ENCODE data around the gene PDZD8.

PDZD8 gene

DNA sequence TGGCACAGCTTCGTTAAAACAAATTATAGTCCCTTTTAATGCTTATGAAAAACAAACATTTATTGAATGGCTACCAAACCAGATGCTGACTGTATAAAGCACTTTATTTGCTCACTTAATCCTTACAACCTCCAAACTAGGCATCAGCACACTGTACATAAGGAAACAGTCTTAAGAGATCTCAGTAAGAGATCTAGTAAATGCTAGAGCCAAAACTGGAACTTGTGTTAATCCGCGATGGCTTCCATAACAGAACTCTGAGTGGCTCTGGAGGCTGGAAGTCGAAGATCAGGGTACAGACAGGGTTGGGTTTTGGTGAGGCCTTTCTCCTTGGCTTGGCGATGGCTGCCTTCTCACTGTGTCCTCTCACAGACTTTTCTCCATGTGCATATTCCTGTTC, 27.0 kb downstream of the PDZD8 start:
- Mint-ChIP-seq H3K4me3 (no peak overlapping the region), H3K36me3 (ENCODE audit: low read depth) (peaks cover 4% of the 10 kb centered on the region), H3K9me3 (no peaks in the 10 kb centered on the region), H3K4me1 (ENCODE audit: low read depth) (peaks cover 21% of the 10 kb centered on the region), H3K27me3 (ENCODE audit: low read depth) (no peaks in the 10 kb centered on the region), H3K27ac (no peak overlapping the region)
- DNase-seq (ENCODE audit: low spot score), result no peak

DNA sequence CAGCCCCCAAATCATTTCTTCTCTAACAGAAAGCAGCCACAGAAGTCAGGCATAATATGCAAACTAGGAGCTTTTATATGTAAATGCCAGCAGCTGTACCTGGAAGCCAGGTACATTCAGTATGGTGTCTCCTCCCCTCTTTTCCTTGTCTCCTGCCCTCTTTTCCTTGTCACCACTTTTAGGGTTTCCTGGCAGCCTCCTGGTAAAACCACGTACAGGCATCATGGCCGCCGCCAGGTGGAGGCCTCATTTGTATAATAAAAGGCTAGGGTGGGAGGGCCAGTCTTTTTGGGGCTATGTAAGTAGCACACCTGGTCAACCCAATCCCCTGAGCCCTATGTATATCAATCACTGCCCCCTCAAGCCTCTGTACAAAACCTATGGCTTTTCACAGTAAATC, 28.7 kb downstream of the PDZD8 start:
- Mint-ChIP-seq H3K27me3 (ENCODE audit: low read depth) (no peaks in the 10 kb centered on the region), H3K36me3 (ENCODE audit: low read depth) (peaks cover 6% of the 10 kb centered on the region), H3K9me3 (no peaks in the 10 kb centered on the region), H3K4me3 (no peak overlapping the region), H3K27ac (no peak overlapping the region), H3K4me1 (ENCODE audit: low read depth) (peaks cover 27% of the 10 kb centered on the region)
- DNase-seq (ENCODE audit: low spot score), result no peak

GRCh38 chr10:117345143-117345542, 30.1 kb downstream of the PDZD8 start:
- peaks cover 6% of the 10 kb centered on the region for H3K36me3 Mint-ChIP-seq (ENCODE audit: low read depth)
- no peaks in the 10 kb centered on the region for H3K9me3 Mint-ChIP-seq
- peaks cover 21% of the 10 kb centered on the region for H3K4me1 Mint-ChIP-seq (ENCODE audit: low read depth)
- H3K27ac Mint-ChIP-seq, result no peak overlapping the region
- H3K27me3 Mint-ChIP-seq (ENCODE audit: low read depth), result no peaks in the 10 kb centered on the region
- H3K4me3 Mint-ChIP-seq, result no peak overlapping the region
- no peak for DNase-seq (ENCODE audit: low spot score)

DNA sequence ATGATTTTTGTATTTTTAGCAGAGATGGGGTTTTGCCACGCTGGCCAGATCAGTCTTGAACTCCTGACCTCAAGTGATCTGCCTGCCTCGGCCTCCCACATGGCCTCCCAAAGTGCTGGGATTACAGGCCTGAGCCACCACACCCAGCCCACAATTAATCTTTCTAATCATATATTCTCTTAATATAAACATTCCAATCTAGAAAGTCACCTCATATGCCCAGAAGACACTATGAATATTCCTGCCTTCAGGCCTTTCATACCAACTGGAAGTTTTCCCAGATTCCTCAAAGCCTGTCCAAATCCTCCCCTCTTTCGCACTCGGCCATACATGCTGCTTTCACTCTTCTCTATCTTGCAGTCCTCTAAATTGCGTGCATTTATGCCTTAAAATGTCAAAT, 32.6 kb downstream of the PDZD8 start:
- Mint-ChIP-seq H3K9me3 (no peaks in the 10 kb centered on the region), H3K4me1 (ENCODE audit: low read depth) (peaks cover 20% of the 10 kb centered on the region), H3K27me3 (ENCODE audit: low read depth) (no peaks in the 10 kb centered on the region), H3K27ac (peak overlapping the region; percentile 64), H3K4me3 (peak overlapping the region; percentile 58), H3K36me3 (ENCODE audit: low read depth) (peaks cover 9% of the 10 kb centered on the region)
- no peak for DNase-seq (ENCODE audit: low spot score)

DNA sequence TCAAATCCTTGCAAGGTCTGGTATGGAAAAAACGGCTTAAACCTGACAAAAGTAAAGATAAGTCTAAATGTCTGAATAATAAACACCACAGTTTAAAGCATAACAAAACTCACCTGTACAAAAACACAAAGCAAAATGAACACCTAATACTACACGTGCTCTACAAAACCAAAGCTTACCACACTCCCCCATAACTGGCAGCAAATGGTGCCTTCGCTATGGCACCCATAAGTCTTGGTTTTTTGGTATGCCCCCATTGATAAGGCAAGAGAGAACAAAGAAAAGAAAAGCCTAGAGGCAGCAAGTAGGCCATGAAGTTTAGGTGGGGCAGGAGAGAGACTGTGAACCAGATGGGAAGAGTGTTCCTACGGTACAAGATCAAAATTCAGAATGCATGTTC, 34.2 kb downstream of the PDZD8 start:
- peaks cover 20% of the 10 kb centered on the region for H3K4me1 Mint-ChIP-seq (ENCODE audit: low read depth)
- peaks cover 9% of the 10 kb centered on the region for H3K36me3 Mint-ChIP-seq (ENCODE audit: low read depth)
- no peak overlapping the region for H3K4me3 Mint-ChIP-seq
- no peaks in the 10 kb centered on the region for H3K27me3 Mint-ChIP-seq (ENCODE audit: low read depth)
- DNase-seq (ENCODE audit: low spot score), result no peak
- H3K27ac Mint-ChIP-seq, result no peak overlapping the region
- H3K9me3 Mint-ChIP-seq, result no peaks in the 10 kb centered on the region

DNA sequence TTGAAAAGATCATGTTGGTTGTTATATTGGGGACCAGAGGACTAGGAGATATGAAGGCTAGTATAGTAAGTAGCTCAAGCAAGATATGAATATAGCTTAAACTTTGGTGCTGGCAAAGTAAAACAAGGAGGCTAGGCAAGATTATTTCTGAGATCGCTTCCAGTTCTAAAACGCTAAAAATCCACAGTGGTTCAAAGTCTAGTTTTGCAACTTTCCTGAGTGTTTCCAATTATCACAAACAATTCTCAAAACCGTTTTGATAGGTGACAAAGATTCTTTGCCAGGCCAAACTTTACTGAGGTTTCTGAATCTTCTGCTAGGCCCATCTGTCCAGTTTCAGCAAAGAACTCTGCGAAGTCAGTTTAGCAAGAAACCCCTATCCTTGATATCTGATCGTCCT, 35.3 kb downstream of the PDZD8 start:
- Mint-ChIP-seq H3K4me1 (ENCODE audit: low read depth) (peaks cover 13% of the 10 kb centered on the region), H3K4me3 (no peak overlapping the region), H3K27me3 (ENCODE audit: low read depth) (no peaks in the 10 kb centered on the region), H3K27ac (no peak overlapping the region), H3K9me3 (peaks cover 3% of the 10 kb centered on the region), H3K36me3 (ENCODE audit: low read depth) (peaks cover 18% of the 10 kb centered on the region)
- no peak for DNase-seq (ENCODE audit: low spot score)

- no peak overlapping the region for H3K27ac Mint-ChIP-seq
- no peak for DNase-seq (ENCODE audit: low spot score)
Measured at GRCh38 chr10:117339578-117339977, 35.7 kb downstream of the PDZD8 start.

DNA sequence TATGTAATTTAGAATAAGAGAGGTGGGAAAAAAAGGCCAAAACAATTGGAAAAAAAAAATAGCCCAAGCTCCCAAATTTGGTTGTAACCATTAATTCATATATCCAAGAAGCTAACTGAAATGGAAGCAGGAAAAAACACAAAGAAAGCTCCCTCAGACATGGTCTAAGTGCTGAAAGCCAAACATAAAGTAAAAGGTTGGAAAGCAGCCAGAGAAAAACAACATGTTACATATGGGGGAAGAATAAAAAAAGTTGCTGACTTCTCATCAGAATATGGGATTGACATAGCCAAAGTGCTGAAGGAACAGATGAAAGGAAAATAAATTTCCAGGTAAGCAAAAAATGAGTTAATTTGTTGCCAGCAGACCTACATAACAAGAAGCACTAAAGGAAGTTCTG, 40.3 kb downstream of the PDZD8 start:
- no peaks in the 10 kb centered on the region for H3K4me1 Mint-ChIP-seq (ENCODE audit: low read depth)
- H3K4me3 Mint-ChIP-seq, result no peak overlapping the region
- no peak for DNase-seq (ENCODE audit: low spot score)
- no peak overlapping the region for H3K27ac Mint-ChIP-seq
- H3K36me3 Mint-ChIP-seq (ENCODE audit: low read depth), result peaks cover 27% of the 10 kb centered on the region
- no peaks in the 10 kb centered on the region for H3K27me3 Mint-ChIP-seq (ENCODE audit: low read depth)
- H3K9me3 Mint-ChIP-seq, result peaks cover 11% of the 10 kb centered on the region

More at GRCh38 chr10:117339578-117339977, 35.7 kb downstream of the PDZD8 start:
- Mint-ChIP-seq H3K4me1 (ENCODE audit: low read depth) (peaks cover 13% of the 10 kb centered on the region), H3K4me3 (no peak overlapping the region), H3K27me3 (ENCODE audit: low read depth) (no peaks in the 10 kb centered on the region), H3K9me3 (peaks cover 7% of the 10 kb centered on the region), H3K36me3 (ENCODE audit: low read depth) (peaks cover 22% of the 10 kb centered on the region)

DNA sequence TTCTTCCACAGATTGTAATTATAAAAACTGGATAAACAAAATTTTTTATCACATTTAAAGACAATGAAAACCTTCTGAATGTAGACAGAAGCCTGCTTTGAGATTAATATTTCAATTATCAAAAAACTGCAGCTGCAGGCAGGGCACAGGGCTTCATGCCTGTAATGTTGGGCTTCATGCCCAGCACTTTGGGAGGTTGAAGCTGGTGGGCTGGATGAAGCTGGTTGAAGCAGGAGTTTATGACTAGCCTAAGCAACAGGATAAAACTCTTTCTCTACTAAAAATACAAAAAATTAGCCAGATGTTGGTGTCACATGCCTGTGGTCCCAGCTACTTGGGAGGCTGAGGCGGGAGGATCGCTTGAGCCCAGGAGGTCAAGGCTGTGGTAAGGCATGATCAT, 41.2 kb downstream of the PDZD8 start:
- no peak for DNase-seq (ENCODE audit: low spot score)
- Mint-ChIP-seq H3K27me3 (ENCODE audit: low read depth) (no peaks in the 10 kb centered on the region), H3K36me3 (ENCODE audit: low read depth) (peaks cover 24% of the 10 kb centered on the region), H3K4me3 (no peak overlapping the region), H3K4me1 (ENCODE audit: low read depth) (no peaks in the 10 kb centered on the region), H3K27ac (no peak overlapping the region), H3K9me3 (peaks cover 11% of the 10 kb centered on the region)

GRCh38 chr10:117327262-117327661, 48.0 kb downstream of the PDZD8 start:
- no peak overlapping the region for H3K27ac Mint-ChIP-seq
- no peaks in the 10 kb centered on the region for H3K27me3 Mint-ChIP-seq (ENCODE audit: low read depth)
- H3K36me3 Mint-ChIP-seq (ENCODE audit: low read depth), result peaks cover 12% of the 10 kb centered on the region
- no peak for DNase-seq (ENCODE audit: low spot score)
- H3K4me3 Mint-ChIP-seq, result no peak overlapping the region
- no peaks in the 10 kb centered on the region for H3K4me1 Mint-ChIP-seq (ENCODE audit: low read depth)
- no peaks in the 10 kb centered on the region for H3K9me3 Mint-ChIP-seq

GRCh38 chr10:117324367-117324766, 50.9 kb downstream of the PDZD8 start:
- DNase-seq (ENCODE audit: low spot score), result no peak
- H3K4me1 Mint-ChIP-seq (ENCODE audit: low read depth), result no peaks in the 10 kb centered on the region
- H3K9me3 Mint-ChIP-seq, result no peaks in the 10 kb centered on the region
- H3K27me3 Mint-ChIP-seq (ENCODE audit: low read depth), result no peaks in the 10 kb centered on the region
- H3K4me3 Mint-ChIP-seq, result no peak overlapping the region
- peaks cover 7% of the 10 kb centered on the region for H3K36me3 Mint-ChIP-seq (ENCODE audit: low read depth)
- H3K27ac Mint-ChIP-seq, result no peak overlapping the region

GRCh38 chr10:117322260-117322659, 53.0 kb downstream of the PDZD8 start:
- H3K36me3 Mint-ChIP-seq (ENCODE audit: low read depth), result peaks cover 7% of the 10 kb centered on the region
- no peak for DNase-seq (ENCODE audit: low spot score)
- H3K4me1 Mint-ChIP-seq (ENCODE audit: low read depth), result no peaks in the 10 kb centered on the region
- no peak overlapping the region for H3K4me3 Mint-ChIP-seq
- no peak overlapping the region for H3K27ac Mint-ChIP-seq
- H3K27me3 Mint-ChIP-seq (ENCODE audit: low read depth), result no peaks in the 10 kb centered on the region
- no peaks in the 10 kb centered on the region for H3K9me3 Mint-ChIP-seq

DNA sequence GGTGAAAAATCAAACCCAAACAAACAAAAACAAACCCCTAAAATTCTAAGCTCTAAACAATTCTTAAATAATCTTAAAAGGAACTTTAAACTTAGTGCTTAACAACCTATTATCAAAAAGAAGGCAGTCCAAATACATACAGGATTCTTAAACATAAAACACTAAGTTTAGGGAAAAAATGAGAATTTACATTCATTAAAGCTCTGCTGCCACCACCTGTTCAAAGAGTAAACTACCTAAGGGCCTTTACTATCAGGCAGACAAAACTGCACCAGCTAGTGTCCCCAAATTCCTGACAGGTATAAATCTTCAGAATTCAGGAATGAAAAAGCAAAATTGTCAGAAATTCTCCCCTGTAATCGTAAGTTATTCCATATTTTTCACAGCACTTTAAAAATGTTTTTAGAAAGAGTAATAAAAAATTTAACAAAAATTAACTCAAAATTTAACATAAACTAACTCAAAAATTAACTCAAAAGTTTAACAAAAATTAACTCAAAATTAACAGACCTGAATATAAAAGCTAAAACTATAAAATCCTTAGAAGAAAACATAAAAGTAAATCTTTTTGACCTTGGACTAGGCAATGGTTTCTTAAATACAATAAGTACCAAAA, 55.1 kb downstream of the PDZD8 start:
- Mint-ChIP-seq H3K4me3 (no peak overlapping the region), H3K36me3 (ENCODE audit: low read depth) (no peaks in the 10 kb centered on the region), H3K4me1 (ENCODE audit: low read depth) (no peaks in the 10 kb centered on the region), H3K27ac (no peak overlapping the region), H3K9me3 (no peaks in the 10 kb centered on the region), H3K27me3 (ENCODE audit: low read depth) (no peaks in the 10 kb centered on the region)
- DNase-seq (ENCODE audit: low spot score), result no peak

DNA sequence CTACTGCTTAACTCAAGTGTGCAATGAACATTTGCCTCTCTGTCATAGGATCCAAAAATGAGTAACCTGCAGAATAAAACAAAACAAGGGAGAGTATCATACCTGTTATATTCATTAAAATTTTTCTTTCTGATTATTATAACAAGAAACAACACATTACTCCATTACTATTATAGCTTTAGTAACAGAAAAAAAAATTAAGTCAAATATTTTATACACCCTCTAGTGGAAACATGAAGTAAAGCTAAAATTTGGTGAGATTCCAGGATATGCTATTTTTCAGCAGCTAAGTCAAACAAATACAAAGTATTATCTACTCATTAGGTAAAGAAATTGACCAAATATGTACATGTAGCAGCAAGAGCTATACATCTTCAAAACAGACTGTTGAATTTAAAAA, 56.3 kb downstream of the PDZD8 start:
- no peak for DNase-seq (ENCODE audit: low spot score)
- H3K9me3 Mint-ChIP-seq, result no peaks in the 10 kb centered on the region
- no peaks in the 10 kb centered on the region for H3K27me3 Mint-ChIP-seq (ENCODE audit: low read depth)
- peaks cover 1% of the 10 kb centered on the region for H3K36me3 Mint-ChIP-seq (ENCODE audit: low read depth)
- H3K27ac Mint-ChIP-seq, result no peak overlapping the region
- H3K4me3 Mint-ChIP-seq, result no peak overlapping the region
- H3K4me1 Mint-ChIP-seq (ENCODE audit: low read depth), result no peaks in the 10 kb centered on the region

- Mint-ChIP-seq H3K27me3 (ENCODE audit: low read depth) (no peaks in the 10 kb centered on the region), H3K4me1 (ENCODE audit: low read depth) (peaks cover 4% of the 10 kb centered on the region), H3K4me3 (no peak overlapping the region), H3K36me3 (ENCODE audit: low read depth) (peaks cover 1% of the 10 kb centered on the region), H3K9me3 (no peaks in the 10 kb centered on the region), H3K27ac (no peak overlapping the region)
- no peak for DNase-seq (ENCODE audit: low spot score)
Measured at GRCh38 chr10:117316701-117317100, 58.5 kb downstream of the PDZD8 start.
